ENCODE results near the gene TNNI2. TPM values are rescaled to one million over a fixed set of nuclear protein-coding genes. Genes with fewer than 3 reads are reported as not detected.
A peak's percentile ranks its signal among the peaks of the same experiment; 100 is the strongest.

TNNI2 gene
- polyA plus RNA-seq, 1 donor from 2014 or later = 8.0 TPM

GRCh38 chr11:1814691-1815090, 24.1 kb upstream of the TNNI2 start:
- Mint-ChIP-seq H3K27me3 (peaks cover 11% of the 10 kb centered on the region), H3K36me3 (peaks cover 3% of the 10 kb centered on the region), H3K27ac (no peak overlapping the region), H3K4me1 (peaks cover 0 to under 1% (median 0%) of the 10 kb centered on the region in 3 donors), H3K4me3 (no peak overlapping the region), H3K9me3 (peaks cover 3 to 9% (median 5%) of the 10 kb centered on the region in 3 donors)

GRCh38 chr11:1815311-1815710, 23.5 kb upstream of the TNNI2 start:
- H3K27ac Mint-ChIP-seq = no peak overlapping the region
- no peaks in the 10 kb centered on the region for H3K4me1 Mint-ChIP-seq
- H3K27me3 Mint-ChIP-seq = peaks cover 8% of the 10 kb centered on the region
- peaks cover 3 to 7% (median 5%) of the 10 kb centered on the region in 3 donors for H3K9me3 Mint-ChIP-seq
- H3K36me3 Mint-ChIP-seq = peaks cover 3% of the 10 kb centered on the region
- H3K4me3 Mint-ChIP-seq = no peak overlapping the region

GRCh38 chr11:1815751-1816150, 23.0 kb upstream of the TNNI2 start:
- H3K9me3 Mint-ChIP-seq = peaks cover 3 to 7% (median 5%) of the 10 kb centered on the region in 3 donors
- H3K4me1 Mint-ChIP-seq = no peaks in the 10 kb centered on the region
- no peak overlapping the region for H3K4me3 Mint-ChIP-seq
- H3K27ac Mint-ChIP-seq = no peak overlapping the region
- peaks cover 3% of the 10 kb centered on the region for H3K36me3 Mint-ChIP-seq
- H3K27me3 Mint-ChIP-seq = peaks cover 8% of the 10 kb centered on the region

- Mint-ChIP-seq H3K9me3 (peaks cover 3 to 9% (median 5%) of the 10 kb centered on the region in 3 donors), H3K36me3 (peaks cover 3% of the 10 kb centered on the region), H3K4me3 (peak overlapping the region in 1 of 4 donors; percentile 8), H3K27ac (no peak overlapping the region), H3K4me1 (no peaks in the 10 kb centered on the region), H3K27me3 (peaks cover 5% of the 10 kb centered on the region)
These were observed 21.8 kb upstream of the TNNI2 start for GRCh38 chr11:1817000-1817399.

GRCh38 chr11:1817511-1817910, 21.3 kb upstream of the TNNI2 start:
- Mint-ChIP-seq H3K9me3 (peaks cover 3 to 9% (median 5%) of the 10 kb centered on the region in 3 donors), H3K27ac (no peak overlapping the region), H3K27me3 (peaks cover 5% of the 10 kb centered on the region), H3K4me1 (no peaks in the 10 kb centered on the region), H3K36me3 (peaks cover 3% of the 10 kb centered on the region), H3K4me3 (peak overlapping the region in 1 of 4 donors; percentile 8)

GRCh38 chr11:1819074-1819473, 19.7 kb upstream of the TNNI2 start:
- Mint-ChIP-seq H3K36me3 (peaks cover 3% of the 10 kb centered on the region), H3K9me3 (peaks cover 3 to 5% (median 4%) of the 10 kb centered on the region in 3 donors), H3K27ac (no peak overlapping the region), H3K27me3 (peaks cover 3% of the 10 kb centered on the region), H3K4me3 (no peak overlapping the region), H3K4me1 (peaks cover 0 to under 1% (median 0%) of the 10 kb centered on the region in 3 donors)

GRCh38 chr11:1820463-1821325, 18.1 kb upstream of the TNNI2 start:
- Mint-ChIP-seq H3K4me1 (peaks cover 0 to 1% (median 0%) of the 10 kb centered on the region in 3 donors), H3K9me3 (peaks cover 3 to 5% (median 4%) of the 10 kb centered on the region in 3 donors), H3K4me3 (no peak overlapping the region), H3K27me3 (peaks cover 3% of the 10 kb centered on the region), H3K36me3 (peaks cover 3% of the 10 kb centered on the region), H3K27ac (no peak overlapping the region)

- Mint-ChIP-seq H3K4me1 (peaks cover 0 to 1% (median 0%) of the 10 kb centered on the region in 3 donors), H3K27ac (no peak overlapping the region), H3K27me3 (no peaks in the 10 kb centered on the region), H3K36me3 (peaks cover 3% of the 10 kb centered on the region), H3K4me3 (no peak overlapping the region), H3K9me3 (peaks cover 3 to 5% (median 4%) of the 10 kb centered on the region in 3 donors)
These were observed 17.2 kb upstream of the TNNI2 start for GRCh38 chr11:1821562-1821961.

- Mint-ChIP-seq H3K9me3 (peaks cover 0 to 4% (median 0%) of the 10 kb centered on the region in 3 donors), H3K27ac (no peak overlapping the region), H3K36me3 (no peaks in the 10 kb centered on the region), H3K4me1 (peaks cover 0 to 1% (median 0%) of the 10 kb centered on the region in 3 donors), H3K27me3 (no peaks in the 10 kb centered on the region), H3K4me3 (no peak overlapping the region)
These were observed 16.0 kb upstream of the TNNI2 start for GRCh38 chr11:1822648-1823375.

- no peaks in the 10 kb centered on the region for H3K27me3 Mint-ChIP-seq
- H3K4me1 Mint-ChIP-seq = peaks cover 0 to 1% (median 0%) of the 10 kb centered on the region in 3 donors
- H3K9me3 Mint-ChIP-seq = peaks cover 0 to 2% (median 0%) of the 10 kb centered on the region in 3 donors
- H3K27ac Mint-ChIP-seq = no peak overlapping the region
- no peak overlapping the region for H3K4me3 Mint-ChIP-seq
- no peaks in the 10 kb centered on the region for H3K36me3 Mint-ChIP-seq
These were observed 15.2 kb upstream of the TNNI2 start for GRCh38 chr11:1823376-1824220.

GRCh38 chr11:1824221-1825038, 14.4 kb upstream of the TNNI2 start:
- no peaks in the 10 kb centered on the region for H3K27me3 Mint-ChIP-seq
- peaks cover 0 to 2% (median 0%) of the 10 kb centered on the region in 3 donors for H3K9me3 Mint-ChIP-seq
- H3K4me1 Mint-ChIP-seq = peaks cover 0 to 1% (median 0%) of the 10 kb centered on the region in 3 donors
- H3K4me3 Mint-ChIP-seq = no peak overlapping the region
- no peak overlapping the region for H3K27ac Mint-ChIP-seq
- H3K36me3 Mint-ChIP-seq = no peaks in the 10 kb centered on the region

GRCh38 chr11:1825039-1825740, 13.6 kb upstream of the TNNI2 start:
- H3K27me3 Mint-ChIP-seq = no peaks in the 10 kb centered on the region

GRCh38 chr11:1825785-1826451, 12.9 kb upstream of the TNNI2 start:
- no peak overlapping the region for H3K4me3 Mint-ChIP-seq
- peaks cover 0 to 1% (median 0%) of the 10 kb centered on the region in 3 donors for H3K4me1 Mint-ChIP-seq
- no peaks in the 10 kb centered on the region for H3K27me3 Mint-ChIP-seq
- H3K9me3 Mint-ChIP-seq = peaks cover 0 to 2% (median 0%) of the 10 kb centered on the region in 3 donors
- H3K27ac Mint-ChIP-seq = no peak overlapping the region
- H3K36me3 Mint-ChIP-seq = no peaks in the 10 kb centered on the region

More at GRCh38 chr11:1825039-1825740, 13.6 kb upstream of the TNNI2 start:
- Mint-ChIP-seq H3K36me3 (no peaks in the 10 kb centered on the region), H3K4me1 (peaks cover 0 to 1% (median 0%) of the 10 kb centered on the region in 3 donors), H3K4me3 (no peak overlapping the region), H3K9me3 (peaks cover 0 to 2% (median 0%) of the 10 kb centered on the region in 3 donors), H3K27ac (no peak overlapping the region)

Measured in IgD-negative memory B cell (primary cell).